Panc1 (cell line): Measurements from ENCODE around the gene MBTPS1. TPM values are rescaled to one million over a fixed set of nuclear protein-coding genes. Genes with fewer than 3 reads are reported as not detected.

Source experiments
- ATAC-seq: fragments of 200-7000 bp; cut with Tn5 transposase; 2 replicates; pipeline ENCODE4 v1.9.1; 2020; ENCODE audit warnings: mild to moderate bottlenecking, moderate library complexity
- BruUV-seq: library from RNA; stranded (reverse); fragments of 400-500 nt; replicated peaks from 2 replicates; lab custom pipeline; 2021; lab: Mats Ljungman, UMichigan
- CTCF ChIA-PET: fragments of 300-600 bp; sonication (Branson Sonifier 250); formaldehyde crosslinking; loops from one replicate; lab custom pipeline; 2022; ENCODE audit warnings: antibody characterized with exemption; lab: Charles Lee
- POLR2A ChIA-PET: fragments of 300-600 bp; sonication (Branson Sonifier 250); formaldehyde crosslinking; loops from one replicate; lab custom pipeline; 2022; ENCODE audit warnings: antibody characterized with exemption; lab: Charles Lee
- DNase-seq: peaks from one replicate; pipeline ENCODE4 v3.0.0-alpha.2; 2010; ENCODE audit warnings: low read depth, low spot score
- H3K27ac ChIP-seq: 2 replicates; pipeline ENCODE4 v1.5.1; 2011; ENCODE audit warnings: mild to moderate bottlenecking, low read length, inconsistent platforms
- H3K27me3 ChIP-seq: fragments of 200-500 bp; sonication (Bioruptor generic); 2 replicates; pipeline ENCODE4 v1.6.0; 2014; ENCODE audit warnings: low read length, inconsistent platforms; ENCODE audit not compliant: control insufficient read depth, insufficient read depth
- H3K36me3 ChIP-seq: fragments of 200-500 bp; sonication (Bioruptor generic); 2 replicates; pipeline ENCODE4 v1.5.1; 2014; ENCODE audit warnings: inconsistent platforms, mild to moderate bottlenecking, low read length, moderate library complexity; ENCODE audit not compliant: control insufficient read depth, insufficient read depth
- H3K4me1 ChIP-seq: 2 replicates; pipeline ENCODE4 v1.5.1; 2011; ENCODE audit warnings: inconsistent platforms, mild to moderate bottlenecking, low read length, moderate library complexity; ENCODE audit not compliant: control insufficient read depth, insufficient read depth
- H3K4me3 ChIP-seq, 2 experiments: 2 replicates each; pipeline ENCODE4 v1.5.1; 2011 to 2012; ENCODE audit warnings: low read depth in 2 of 2, low read length in 2 of 2, mild to moderate bottlenecking in 2 of 2, inconsistent platforms in 1 of 2, moderate library complexity in 1 of 2
- H3K9me3 ChIP-seq: fragments of 200-500 bp; sonication (Bioruptor generic); 2 replicates; pipeline ENCODE4 v1.5.1; 2014; ENCODE audit warnings: low read depth, mild to moderate bottlenecking, inconsistent platforms, low read length, moderate library complexity; ENCODE audit not compliant: control insufficient read depth, insufficient read depth
- POLR2AphosphoS5 ChIP-seq: IDR thresholded peaks from 2 replicates; pipeline ENCODE4 v1.6.1; 2012; ENCODE audit warnings: mild to moderate bottlenecking, low read depth, low read length, moderate library complexity
- REST ChIP-seq, 2 experiments: IDR thresholded peaks; 2 replicates each; pipeline ENCODE4 v1.6.1; 2011 to 2012; ENCODE audit warnings: low read depth in 2 of 2, control low read depth in 1 of 2, low read length in 1 of 2, mild to moderate bottlenecking in 1 of 2, moderate library complexity in 1 of 2; ENCODE audit not compliant: insufficient read depth in 1 of 2
- SIN3A ChIP-seq: IDR thresholded peaks from 2 replicates; pipeline ENCODE4 v1.6.1; 2012; ENCODE audit warnings: low read depth, mild to moderate bottlenecking, low read length, moderate library complexity, borderline replicate concordance; ENCODE audit not compliant: insufficient read depth
- TCF7L2 ChIP-seq: IDR thresholded peaks from 2 replicates; pipeline ENCODE4 v1.6.1; 2011; ENCODE audit warnings: mild to moderate bottlenecking, low read depth, low read length, inconsistent platforms
- in situ Hi-C: cut with HindIII; loops from 2 replicates; pipeline ENCODE4 v1.10.0; 2016; ENCODE audit warnings: low sequenced_read_pairs, low pct_unique_long_range_greater_than_20kb
- intact Hi-C: fragments of 100-400 bp; cut with micrococcal nuclease; formaldehyde crosslinking; loops from one replicate; pipeline ENCODE4 v1.10.0; 2022; ENCODE audit not compliant: unreplicated experiment
- total RNA-seq: library from RNA; stranded (reverse); gene quantifications from one replicate; pipeline ENCODE4 v1.2.1, GENCODE V29; 2021; ENCODE audit not compliant: unreplicated experiment
- TF ChIP-seq, protein P1 (sequence below): fragments of 450-650 bp; IDR thresholded peaks from 2 replicates; pipeline ENCODE4 v1.5.1; 2017; ENCODE audit warnings: mild to moderate bottlenecking

Gene MBTPS1
- total RNA-seq, 1 experiment from 2014 or later: 66.8 TPM

GRCh38 chr16:84040226-84040822 is 76.4 kb downstream of the MBTPS1 start:
- TF ChIP-seq, protein P1, sequence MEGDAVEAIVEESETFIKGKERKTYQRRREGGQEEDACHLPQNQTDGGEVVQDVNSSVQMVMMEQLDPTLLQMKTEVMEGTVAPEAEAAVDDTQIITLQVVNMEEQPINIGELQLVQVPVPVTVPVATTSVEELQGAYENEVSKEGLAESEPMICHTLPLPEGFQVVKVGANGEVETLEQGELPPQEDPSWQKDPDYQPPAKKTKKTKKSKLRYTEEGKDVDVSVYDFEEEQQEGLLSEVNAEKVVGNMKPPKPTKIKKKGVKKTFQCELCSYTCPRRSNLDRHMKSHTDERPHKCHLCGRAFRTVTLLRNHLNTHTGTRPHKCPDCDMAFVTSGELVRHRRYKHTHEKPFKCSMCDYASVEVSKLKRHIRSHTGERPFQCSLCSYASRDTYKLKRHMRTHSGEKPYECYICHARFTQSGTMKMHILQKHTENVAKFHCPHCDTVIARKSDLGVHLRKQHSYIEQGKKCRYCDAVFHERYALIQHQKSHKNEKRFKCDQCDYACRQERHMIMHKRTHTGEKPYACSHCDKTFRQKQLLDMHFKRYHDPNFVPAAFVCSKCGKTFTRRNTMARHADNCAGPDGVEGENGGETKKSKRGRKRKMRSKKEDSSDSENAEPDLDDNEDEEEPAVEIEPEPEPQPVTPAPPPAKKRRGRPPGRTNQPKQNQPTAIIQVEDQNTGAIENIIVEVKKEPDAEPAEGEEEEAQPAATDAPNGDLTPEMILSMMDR: no peak
- TF ChIP-seq REST (IDR thresholded peaks at IDR 0.05; ENCODE audit: insufficient read depth in 1 of 2, low read depth in 2 of 2, low read length in 1 of 2) (no peak), TCF7L2 (no peak), POLR2AphosphoS5 (no peak), SIN3A (no peak)
- Histone ChIP-seq H3K27me3 (no peaks in the 10 kb centered on the region), H3K4me1 (no peaks in the 10 kb centered on the region), H3K27ac (no peak overlapping the region), H3K9me3 (no peaks in the 10 kb centered on the region), H3K36me3 (no peaks in the 10 kb centered on the region), H3K4me3 (no peak overlapping the region)
- ChIA-PET CTCF (no interaction called here), POLR2A (no interaction called here)
- in situ Hi-C loops: no loop called here
- no TSS peak for BruUV-seq
- no peak for ATAC-seq
- DNase-seq: no peak
- intact Hi-C loops: no loop called here

DNA sequence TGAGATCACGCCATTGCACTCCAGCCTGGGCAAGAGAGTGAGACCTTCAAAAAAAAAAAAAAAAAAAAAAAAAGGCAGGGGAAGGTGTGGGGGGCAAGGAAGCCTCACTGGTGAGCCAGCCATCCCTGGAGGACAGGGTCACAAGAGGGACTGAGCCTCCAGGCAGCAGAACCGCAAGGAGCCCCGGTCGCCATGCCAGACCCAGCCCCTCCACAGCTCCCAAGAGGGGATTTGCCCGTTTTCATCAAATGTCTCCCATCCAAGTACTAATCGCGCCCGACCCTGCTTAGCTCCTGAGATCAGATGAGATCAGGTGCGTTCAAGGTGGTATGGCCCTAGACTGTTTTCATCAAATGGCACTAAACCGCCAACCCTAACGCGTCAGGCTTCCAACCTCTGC is 77.0 kb downstream of the MBTPS1 start:
- H3K27me3 ChIP-seq: no peaks in the 10 kb centered on the region
- POLR2A ChIA-PET: no interaction called here
- no peak for DNase-seq
- H3K36me3 ChIP-seq: no peaks in the 10 kb centered on the region
- intact Hi-C loops (no loop called here), in situ Hi-C loops (no loop called here)
- no peak overlapping the region for H3K27ac ChIP-seq
- no peaks in the 10 kb centered on the region for H3K9me3 ChIP-seq
- TF ChIP-seq REST (IDR thresholded peaks at IDR 0.05; ENCODE audit: insufficient read depth in 1 of 2, low read depth in 2 of 2, low read length in 1 of 2) (no peak), SIN3A (no peak), TCF7L2 (no peak), POLR2AphosphoS5 (no peak)
- TF ChIP-seq, protein P1: no peak
- no peak overlapping the region for H3K4me3 ChIP-seq
- CTCF ChIA-PET: no interaction called here
- no peak for ATAC-seq
- no TSS peak for BruUV-seq
- H3K4me1 ChIP-seq: no peaks in the 10 kb centered on the region
